Neuronal stem cell (in vitro differentiated cells): ENCODE data around the gene ZNF593.

Experiments used
- DNase-seq: peaks from one replicate; pipeline ENCODE4 v3.0.0-alpha.2; 2013; ENCODE audit warnings: low spot score
- H2AFZ ChIP-seq: one replicate; pipeline ENCODE4 v1.6.1; 2013; ENCODE audit warnings: mild to moderate bottlenecking, low read length, inconsistent platforms
- H2AK5ac ChIP-seq: 2 replicates; pipeline ENCODE4 v1.6.1; 2013; ENCODE audit warnings: low read depth, mild to moderate bottlenecking, inconsistent platforms, low read length, moderate library complexity, mixed read lengths
- H2BK120ac ChIP-seq: 2 replicates; pipeline ENCODE4 v1.6.1; 2013; ENCODE audit warnings: low read depth, mild to moderate bottlenecking, inconsistent platforms, low read length, moderate library complexity, mixed read lengths
- H2BK12ac ChIP-seq: one replicate; pipeline ENCODE4 v1.6.1; 2013; ENCODE audit warnings: low read length, inconsistent platforms
- H2BK15ac ChIP-seq: 2 replicates; pipeline ENCODE4 v1.6.1; 2013; ENCODE audit warnings: mild to moderate bottlenecking, low read length, inconsistent platforms, mixed read lengths
- H2BK5ac ChIP-seq: one replicate; pipeline ENCODE4 v1.6.1; 2013; ENCODE audit warnings: inconsistent platforms, mild to moderate bottlenecking, low read length, moderate library complexity
- H3K14ac ChIP-seq: one replicate; pipeline ENCODE4 v1.6.1; 2013; ENCODE audit warnings: low read length, inconsistent platforms
- H3K18ac ChIP-seq: 2 replicates; pipeline ENCODE4 v1.6.1; 2013; ENCODE audit warnings: low read length, inconsistent platforms
- H3K23ac ChIP-seq: 2 replicates; pipeline ENCODE4 v1.6.1; 2013; ENCODE audit warnings: low read depth, mild to moderate bottlenecking, mixed read lengths, low read length, inconsistent platforms; ENCODE audit not compliant: poor library complexity
- H3K27ac ChIP-seq: replicated peaks from 3 replicates; pipeline ENCODE4 v1.5.1; 2013; ENCODE audit warnings: low read length, inconsistent platforms
- H3K27me3 ChIP-seq, 3 experiments: 2 replicates each; pipeline ENCODE4 v1.6.1; 2013; ENCODE audit warnings: low read length in 3 of 3, mild to moderate bottlenecking in 2 of 3, inconsistent platforms in 1 of 3, low read depth in 1 of 3, mixed read lengths in 1 of 3, moderate library complexity in 1 of 3; ENCODE audit not compliant: control insufficient read depth in 3 of 3, insufficient read depth in 3 of 3
- H3K36me3 ChIP-seq, 2 donors: replicated peaks in 1 of 2; 2 replicates each; pipeline ENCODE4 v1.6.1; 2013; ENCODE audit warnings: low read length in 2 of 2; ENCODE audit not compliant: control insufficient read depth in 2 of 2, insufficient read depth in 2 of 2
- H3K4ac ChIP-seq: 2 replicates; pipeline ENCODE4 v1.6.1; 2013; ENCODE audit warnings: inconsistent platforms, mild to moderate bottlenecking, low read length, moderate library complexity
- H3K4me1 ChIP-seq, 2 donors: 1 replicate in 1 of 2; 2 replicates in 1 of 2; pipeline ENCODE4 v1.6.1; 2013; ENCODE audit warnings: low read length in 2 of 2, low read depth in 1 of 2; ENCODE audit not compliant: control insufficient read depth in 2 of 2, insufficient read depth in 1 of 2
- H3K4me2 ChIP-seq: one replicate; pipeline ENCODE4 v1.6.1; 2013; ENCODE audit warnings: mild to moderate bottlenecking, low read length, inconsistent platforms; ENCODE audit not compliant: insufficient read depth, poor library complexity, severe bottlenecking
- H3K4me3 ChIP-seq, 2 donors: 2 replicates each; pipeline ENCODE4 v1.5.1; 2013; ENCODE audit warnings: low read length in 2 of 2, mild to moderate bottlenecking in 2 of 2, inconsistent platforms in 1 of 2, moderate library complexity in 1 of 2
- H3K79me1 ChIP-seq: one replicate; pipeline ENCODE4 v1.6.1; 2013; ENCODE audit warnings: low read depth, mild to moderate bottlenecking, inconsistent platforms, low read length, moderate library complexity
- H3K9ac ChIP-seq: one replicate; pipeline ENCODE4 v1.6.1; 2013; ENCODE audit warnings: mild to moderate bottlenecking, low read depth, low read length, inconsistent platforms; ENCODE audit not compliant: poor library complexity
- H3K9me3 ChIP-seq, 2 donors: replicated peaks in 1 of 2; 2 replicates each; pipeline versions ENCODE3 to v1.6.1; 2013; ENCODE audit warnings: low read length in 2 of 2, mild to moderate bottlenecking in 2 of 2, inconsistent platforms in 1 of 2, low read depth in 1 of 2, mixed read lengths in 1 of 2, moderate library complexity in 1 of 2; ENCODE audit not compliant: control insufficient read depth in 2 of 2, insufficient read depth in 1 of 2
- H4K8ac ChIP-seq: one replicate; pipeline ENCODE4 v1.6.1; 2013; ENCODE audit warnings: low read depth, mild to moderate bottlenecking, inconsistent platforms, low read length, moderate library complexity
- H4K91ac ChIP-seq: one replicate; pipeline ENCODE4 v1.6.1; 2013; ENCODE audit warnings: low read length, low read depth, mild to moderate bottlenecking, inconsistent platforms; ENCODE audit not compliant: poor library complexity
- WGBS, 2 donors: extraction: QIAGEN DNeasy Blood & Tissue Kit; methylation state at CpG; one replicate each; pipeline ENCODE4 v1.1.7; 2013; ENCODE audit warnings: missing lambda C conversion rate in 2 of 2, mixed read lengths in 1 of 2; ENCODE audit not compliant: insufficient read length in 2 of 2, insufficient replicate concordance in 1 of 2; ENCODE audit errors: extremely low coverage in 2 of 2; 5-methylcytosine and 5-hydroxymethylcytosine counted together

Gene ZNF593

DNA sequence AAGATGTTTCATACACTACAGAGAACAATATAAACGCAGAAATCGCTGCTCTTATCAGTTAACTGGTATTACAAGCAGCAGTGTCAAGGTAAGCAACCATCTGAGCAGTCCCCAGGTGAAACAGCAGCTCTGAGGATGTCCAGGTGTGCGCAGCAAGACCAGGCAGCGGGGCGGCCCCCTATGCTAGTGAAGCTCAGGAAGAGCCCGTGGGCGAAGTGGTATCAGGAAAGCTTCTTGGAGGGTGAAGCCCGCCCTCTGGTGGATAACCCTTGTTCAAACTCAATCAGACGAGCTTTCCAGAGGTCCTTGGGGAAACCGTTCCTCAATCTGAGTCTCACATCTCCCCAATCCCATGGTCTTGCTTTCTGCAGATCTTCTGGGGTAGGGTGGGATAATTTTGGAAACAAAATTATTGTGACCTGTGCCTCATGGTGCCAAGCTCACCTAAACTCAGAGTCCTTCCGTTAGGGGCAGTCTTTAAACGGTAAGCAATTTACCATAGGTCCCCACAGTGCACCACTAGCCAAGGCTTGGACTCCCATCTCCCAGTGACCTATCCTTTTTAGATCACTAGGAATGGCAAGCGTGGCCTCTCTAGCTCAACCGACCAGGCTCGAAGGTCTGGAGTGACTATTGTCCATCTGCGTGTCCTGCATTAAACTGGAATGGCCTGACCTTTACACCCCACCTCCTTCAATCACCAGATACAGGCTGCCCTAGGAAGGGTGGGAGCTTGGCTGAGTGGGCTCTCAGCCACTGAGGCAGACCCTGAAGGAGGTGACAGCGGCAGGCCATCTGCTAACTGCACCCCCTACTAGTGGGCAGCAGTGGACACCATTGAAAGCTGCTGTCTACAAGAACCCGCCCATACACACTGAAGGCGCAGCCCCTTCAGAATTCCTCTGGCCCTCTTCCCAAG lies 24.4 kb upstream of the ZNF593 start:
- peak overlapping the region; percentile 45 for H2BK5ac ChIP-seq
- no CpG with 5 or more reads among the region's 19 CpGs for WGBS, 2 donors
- DNase-seq: peak; percentile 82
- no peak overlapping the region for H3K4me3 ChIP-seq
- no peak overlapping the region for H3K4me2 ChIP-seq
- peak overlapping the region; percentile 70 for H3K9ac ChIP-seq
- peak overlapping the region; percentile 87 for H3K18ac ChIP-seq
- no peak overlapping the region for H4K8ac ChIP-seq
- no peaks in the 10 kb centered on the region for H3K9me3 ChIP-seq
- H2AK5ac ChIP-seq: peak overlapping the region; percentile 30
- peaks cover 0 to 18% (median 7%) of the 10 kb centered on the region in 3 experiments for H3K27me3 ChIP-seq
- no peaks in the 10 kb centered on the region for H3K79me1 ChIP-seq
- H3K27ac ChIP-seq: no peak overlapping the region
- H2BK12ac ChIP-seq: peak overlapping the region; percentile 44
- H3K4ac ChIP-seq: no peak overlapping the region
- H3K23ac ChIP-seq: no peak overlapping the region
- no peak overlapping the region for H3K14ac ChIP-seq
- H2BK120ac ChIP-seq: no peak overlapping the region
- peak overlapping the region; percentile 99 for H2BK15ac ChIP-seq
- no peaks in the 10 kb centered on the region for H3K4me1 ChIP-seq
- peak overlapping the region; percentile 44 for H4K91ac ChIP-seq
- H2AFZ ChIP-seq: no peak overlapping the region
- no peaks in the 10 kb centered on the region for H3K36me3 ChIP-seq

DNA sequence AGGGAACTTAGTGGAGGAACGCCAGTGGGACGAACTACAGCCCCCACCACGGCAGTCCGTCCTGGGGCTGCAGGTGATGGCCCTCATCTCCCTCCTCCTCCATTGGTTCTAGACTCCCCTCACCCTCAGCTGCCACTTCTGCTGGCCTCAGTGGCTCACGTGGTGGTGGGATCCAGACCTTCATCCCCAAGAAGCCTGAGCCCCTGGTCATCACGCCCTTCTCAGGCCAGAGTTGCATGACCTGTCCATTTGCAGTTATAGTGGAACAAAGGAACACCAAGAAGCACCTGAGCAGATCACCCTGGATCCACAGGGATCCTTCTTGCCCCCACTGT lies 23.8 kb upstream of the ZNF593 start:
- H3K18ac ChIP-seq: peak overlapping the region; percentile 87
- H2BK5ac ChIP-seq: peak overlapping the region; percentile 45
- peak overlapping the region; percentile 70 for H3K9ac ChIP-seq
- H3K36me3 ChIP-seq: no peaks in the 10 kb centered on the region
- no peak overlapping the region for H4K8ac ChIP-seq
- no peaks in the 10 kb centered on the region for H3K9me3 ChIP-seq
- H3K4me3 ChIP-seq: no peak overlapping the region
- H3K14ac ChIP-seq: no peak overlapping the region
- H3K27ac ChIP-seq: no peak overlapping the region
- H2AK5ac ChIP-seq: peak overlapping the region; percentile 30
- no peak overlapping the region for H3K4me2 ChIP-seq
- peaks cover 0 to 24% (median 7%) of the 10 kb centered on the region in 3 experiments for H3K27me3 ChIP-seq
- no peak overlapping the region for H3K23ac ChIP-seq
- no peak overlapping the region for H2AFZ ChIP-seq
- peak overlapping the region; percentile 99 for H2BK15ac ChIP-seq
- H2BK120ac ChIP-seq: no peak overlapping the region
- H3K4me1 ChIP-seq: no peaks in the 10 kb centered on the region
- no peak overlapping the region for H4K91ac ChIP-seq
- DNase-seq: no peak
- WGBS, 2 donors: no CpG with 5 or more reads among the region's 6 CpGs
- peak overlapping the region; percentile 44 for H2BK12ac ChIP-seq
- H3K79me1 ChIP-seq: no peaks in the 10 kb centered on the region
- no peak overlapping the region for H3K4ac ChIP-seq

DNA sequence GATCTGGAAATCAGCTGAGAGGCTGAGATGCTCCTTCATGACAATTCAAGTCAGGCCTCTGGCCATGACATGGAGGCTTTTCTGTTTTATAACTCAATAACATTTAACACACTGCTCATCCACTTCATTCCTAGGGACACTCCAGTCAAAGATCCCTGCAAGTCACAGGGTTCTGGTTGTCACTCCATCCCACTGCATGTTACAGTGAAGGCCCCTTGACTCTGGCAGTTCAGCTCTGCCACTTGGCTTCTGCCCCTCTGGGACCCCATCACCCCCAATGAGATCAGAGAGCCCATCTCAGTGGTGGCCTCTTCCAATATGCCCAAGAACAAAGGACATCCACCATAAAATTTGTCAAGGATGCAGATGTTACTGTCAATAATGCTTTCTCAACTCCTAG lies 20.8 kb upstream of the ZNF593 start:
- peaks cover 0 to 29% (median 7%) of the 10 kb centered on the region in 3 experiments for H3K27me3 ChIP-seq

DNA sequence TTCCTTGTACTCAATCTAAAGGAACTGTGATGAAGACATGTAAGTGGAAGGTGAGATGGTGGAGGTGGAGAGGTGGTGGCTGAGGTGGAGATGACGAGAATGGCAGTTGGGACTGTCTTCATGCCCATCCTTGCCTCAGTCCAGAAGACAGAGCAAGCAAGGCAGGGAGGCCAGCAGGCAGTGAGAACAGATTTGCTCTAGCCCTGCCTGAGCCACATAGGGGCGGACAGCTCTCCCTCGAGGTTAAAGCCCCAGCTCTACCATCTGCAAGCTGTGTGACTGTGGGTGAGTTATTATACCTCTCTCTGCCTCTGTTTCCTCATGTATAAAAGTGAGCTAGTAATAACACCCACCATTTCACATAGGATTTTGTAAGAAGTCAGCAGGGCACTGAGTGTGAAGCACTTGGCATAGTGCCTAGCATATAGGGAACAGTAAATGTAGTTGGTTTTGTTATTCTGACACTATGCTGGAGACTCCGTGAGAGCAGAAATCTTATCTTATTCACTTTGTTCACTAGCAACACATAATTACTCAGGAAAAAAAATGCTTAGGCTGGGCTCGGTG lies 15.7 kb upstream of the ZNF593 start:
- no peak overlapping the region for H3K14ac ChIP-seq
- H3K18ac ChIP-seq: peak overlapping the region; percentile 15
- no peak overlapping the region for H3K9ac ChIP-seq
- no peak for DNase-seq
- H3K27ac ChIP-seq: no peak overlapping the region
- no peak overlapping the region for H3K4me3 ChIP-seq
- no peak overlapping the region for H2AK5ac ChIP-seq
- H2BK5ac ChIP-seq: no peak overlapping the region
- H3K23ac ChIP-seq: no peak overlapping the region
- no peaks in the 10 kb centered on the region for H3K9me3 ChIP-seq
- H4K91ac ChIP-seq: no peak overlapping the region
- H2BK120ac ChIP-seq: no peak overlapping the region
- peaks cover 0 to 25% (median 12%) of the 10 kb centered on the region in 3 experiments for H3K27me3 ChIP-seq
- H3K4me1 ChIP-seq: peaks cover 29 to 39% of the 10 kb centered on the region in 2 donors
- H3K4ac ChIP-seq: no peak overlapping the region
- H3K4me2 ChIP-seq: no peak overlapping the region
- no peaks in the 10 kb centered on the region for H3K36me3 ChIP-seq
- H2BK15ac ChIP-seq: no peak overlapping the region
- no peak overlapping the region for H2BK12ac ChIP-seq
- H2AFZ ChIP-seq: no peak overlapping the region
- no peak overlapping the region for H4K8ac ChIP-seq
- H3K79me1 ChIP-seq: no peaks in the 10 kb centered on the region
- no CpG with 5 or more reads among the region's 5 CpGs for WGBS, 2 donors

More for the DNA sequence above, 20.8 kb upstream of the ZNF593 start:
- H3K23ac ChIP-seq: no peak overlapping the region
- H3K9ac ChIP-seq: no peak overlapping the region
- H3K4me2 ChIP-seq: no peak overlapping the region
- H4K91ac ChIP-seq: no peak overlapping the region
- no peak overlapping the region for H3K4me3 ChIP-seq
- no peak overlapping the region for H2AFZ ChIP-seq
- H2AK5ac ChIP-seq: no peak overlapping the region
- no peaks in the 10 kb centered on the region for H3K9me3 ChIP-seq
- no peaks in the 10 kb centered on the region for H3K36me3 ChIP-seq
- H3K18ac ChIP-seq: no peak overlapping the region
- no peak overlapping the region for H3K14ac ChIP-seq
- DNase-seq: no peak
- no peak overlapping the region for H2BK120ac ChIP-seq
- H3K4ac ChIP-seq: no peak overlapping the region
- H4K8ac ChIP-seq: no peak overlapping the region
- H3K4me1 ChIP-seq: peaks cover 0 to under 1% of the 10 kb centered on the region in 2 donors
- H3K27ac ChIP-seq: no peak overlapping the region
- H3K79me1 ChIP-seq: no peaks in the 10 kb centered on the region
- H2BK12ac ChIP-seq: no peak overlapping the region
- H2BK5ac ChIP-seq: no peak overlapping the region
- no peak overlapping the region for H2BK15ac ChIP-seq
